Measurements from ENCODE around the gene DDC. TPM values are rescaled to one million over a fixed set of nuclear protein-coding genes. Genes with fewer than 3 reads are reported as not detected.

Gene DDC
- total and polyA plus RNA-seq, 2 donors (not counting 1 experiment from before 2014, with no cell fraction given) = not detected

DNA sequence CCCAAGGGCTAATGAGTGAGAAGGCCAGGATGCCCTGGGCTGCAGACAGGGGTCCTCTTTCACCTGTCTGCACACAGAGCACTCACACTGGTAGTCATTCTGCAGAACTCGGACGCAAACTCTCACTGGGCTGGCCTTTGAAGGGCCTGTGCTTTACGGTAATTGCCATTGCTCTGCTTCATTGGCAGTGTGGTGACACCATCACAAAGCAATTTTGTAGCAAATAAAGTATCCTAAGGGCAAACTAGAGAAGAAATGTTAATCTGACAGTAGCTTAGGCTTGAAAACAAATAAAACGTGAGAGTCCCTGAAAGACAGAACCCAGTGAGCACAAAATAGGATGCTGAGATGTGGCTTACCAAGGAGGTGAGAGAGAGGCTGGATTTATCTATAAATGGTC lies 84.4 kb downstream of the DDC start:
- ATAC-seq (ENCODE audit: low read depth) (no peak), DNase-seq (no peak)
- Histone ChIP-seq H3K27ac (ENCODE audit: low read length in 2 of 2) (no peak overlapping the region), H3K27me3 (replicated peaks in 1 of 4; ENCODE audit: control extremely low read depth in 1 of 4, control insufficient read depth in 3 of 4, insufficient read depth in 4 of 4, low read length in 3 of 4) (no peaks in the 10 kb centered on the region), H2AFZ (ENCODE audit: insufficient read depth, low read depth, low read length, poor library complexity, severe bottlenecking) (no peak overlapping the region), H3K36me3 (replicated peaks in 1 of 2; ENCODE audit: control extremely low read depth in 1 of 2, control insufficient read depth in 1 of 2, extremely low read depth in 1 of 2, insufficient read depth in 2 of 2, low read length in 1 of 2) (no peaks in the 10 kb centered on the region), H3K4me3 (ENCODE audit: control extremely low read depth in 1 of 5, extremely low read depth in 1 of 5, insufficient read depth in 1 of 5, low read depth in 2 of 5, low read length in 4 of 5) (no peak overlapping the region), H3K79me2 (ENCODE audit: control insufficient read depth, insufficient read depth, low read length) (no peaks in the 10 kb centered on the region), H3K4me2 (replicated peaks; ENCODE audit: low read depth, low read length, poor library complexity, severe bottlenecking) (no peak overlapping the region), H3K4me1 (ENCODE audit: control insufficient read depth in 2 of 2, insufficient read depth in 2 of 2, low read length in 2 of 2) (no peaks in the 10 kb centered on the region), H3K9me3 (ENCODE audit: control extremely low read depth in 1 of 3, control insufficient read depth in 2 of 3, insufficient read depth in 1 of 3, low read length in 2 of 3) (no peaks in the 10 kb centered on the region), H3K9ac (ENCODE audit: low read length) (no peak overlapping the region), H4K20me1 (ENCODE audit: control insufficient read depth, insufficient read depth, low read length, poor library complexity, severe bottlenecking) (no peaks in the 10 kb centered on the region)
- intact Hi-C loops (cut with micrococcal nuclease) = no loop called here
- ChIA-PET CTCF (interaction anchor here (0.8 kb wide), 1 partner anchor 13 kb away, joined by 3 read pairs; no protein-coding TSS in a partner anchor), POLR2A (no interaction called here)
- H3K27me3 Mint-ChIP-seq = peaks cover 14% of the 10 kb centered on the region
- H3K9me3 Mint-ChIP-seq (ENCODE audit: insufficient read depth) = no peaks in the 10 kb centered on the region
- 84% methylated on average over 4 of the region's 4 CpGs for WGBS (ENCODE audit: insufficient coverage)
- no peak overlapping the region for H3K4me3 Mint-ChIP-seq
- TF ChIP-seq EZH2 (IDR thresholded peaks at IDR 0.05; ENCODE audit: borderline replicate concordance, insufficient read depth, low read depth, low read length, poor library complexity, severe bottlenecking) = no peak
- TF ChIP-seq, protein P1, sequence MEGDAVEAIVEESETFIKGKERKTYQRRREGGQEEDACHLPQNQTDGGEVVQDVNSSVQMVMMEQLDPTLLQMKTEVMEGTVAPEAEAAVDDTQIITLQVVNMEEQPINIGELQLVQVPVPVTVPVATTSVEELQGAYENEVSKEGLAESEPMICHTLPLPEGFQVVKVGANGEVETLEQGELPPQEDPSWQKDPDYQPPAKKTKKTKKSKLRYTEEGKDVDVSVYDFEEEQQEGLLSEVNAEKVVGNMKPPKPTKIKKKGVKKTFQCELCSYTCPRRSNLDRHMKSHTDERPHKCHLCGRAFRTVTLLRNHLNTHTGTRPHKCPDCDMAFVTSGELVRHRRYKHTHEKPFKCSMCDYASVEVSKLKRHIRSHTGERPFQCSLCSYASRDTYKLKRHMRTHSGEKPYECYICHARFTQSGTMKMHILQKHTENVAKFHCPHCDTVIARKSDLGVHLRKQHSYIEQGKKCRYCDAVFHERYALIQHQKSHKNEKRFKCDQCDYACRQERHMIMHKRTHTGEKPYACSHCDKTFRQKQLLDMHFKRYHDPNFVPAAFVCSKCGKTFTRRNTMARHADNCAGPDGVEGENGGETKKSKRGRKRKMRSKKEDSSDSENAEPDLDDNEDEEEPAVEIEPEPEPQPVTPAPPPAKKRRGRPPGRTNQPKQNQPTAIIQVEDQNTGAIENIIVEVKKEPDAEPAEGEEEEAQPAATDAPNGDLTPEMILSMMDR (IDR thresholded peaks at IDR 0.05) = no peak
- no peaks in the 10 kb centered on the region for H3K4me1 Mint-ChIP-seq
- H3K27ac Mint-ChIP-seq = no peak overlapping the region

DNA sequence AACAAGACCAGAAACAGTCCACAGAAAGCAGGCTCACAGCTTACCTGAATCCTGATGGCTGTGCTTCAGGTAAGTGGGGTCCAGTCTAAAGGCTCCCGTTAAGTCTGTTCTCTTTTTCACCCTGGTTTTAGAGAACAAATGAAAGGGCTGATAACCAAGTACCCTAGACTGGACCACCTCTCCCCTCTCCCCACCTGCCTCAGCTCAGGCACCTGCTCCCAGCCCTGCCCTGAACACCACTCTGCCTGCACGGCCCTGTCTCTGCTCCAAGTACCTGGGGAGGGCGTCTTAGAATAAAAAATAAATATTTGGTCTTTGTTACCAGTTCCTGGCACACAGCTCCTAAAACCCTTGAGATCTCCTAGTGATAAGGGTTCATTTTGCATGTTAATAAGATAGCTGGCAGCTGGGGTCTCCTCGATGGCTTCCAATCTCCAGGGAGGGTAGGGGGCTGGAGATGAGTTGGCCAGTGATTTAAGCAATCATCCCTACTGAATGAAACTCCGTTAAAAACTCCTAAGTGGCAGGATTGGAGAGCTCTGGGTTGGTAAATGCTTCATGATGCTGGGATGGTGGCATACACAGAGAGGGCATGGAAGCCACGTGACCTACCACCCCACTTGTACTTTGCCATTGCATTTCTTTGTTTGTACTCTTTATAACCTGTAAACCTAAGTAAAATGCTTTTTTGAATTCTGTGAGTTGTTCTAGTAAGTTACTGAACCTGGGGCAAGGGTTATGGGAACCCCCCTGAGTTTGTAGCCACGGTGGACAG lies 85.3 kb downstream of the DDC start:
- no peak overlapping the region for H3K4me3 Mint-ChIP-seq
- no peak for TF ChIP-seq EZH2 (IDR thresholded peaks at IDR 0.05; ENCODE audit: borderline replicate concordance, insufficient read depth, low read depth, low read length, poor library complexity, severe bottlenecking)
- TF ChIP-seq, protein P1 (IDR thresholded peaks at IDR 0.05) = no peak
- H3K27ac ChIP-seq (ENCODE audit: low read length in 2 of 2) = no peak overlapping the region
- no peak overlapping the region for H3K27ac Mint-ChIP-seq
- H3K4me2 ChIP-seq (replicated peaks; ENCODE audit: low read depth, low read length, poor library complexity, severe bottlenecking) = no peak overlapping the region
- WGBS (ENCODE audit: insufficient coverage) = 82% methylated on average over 3 of the region's 7 CpGs
- intact Hi-C loops (cut with micrococcal nuclease) = no loop called here
- H3K4me1 ChIP-seq (ENCODE audit: control insufficient read depth in 2 of 2, insufficient read depth in 2 of 2, low read length in 2 of 2) = no peaks in the 10 kb centered on the region
- no peaks in the 10 kb centered on the region for H3K36me3 ChIP-seq (replicated peaks in 1 of 2; ENCODE audit: control extremely low read depth in 1 of 2, control insufficient read depth in 1 of 2, extremely low read depth in 1 of 2, insufficient read depth in 2 of 2, low read length in 1 of 2)
- H3K4me1 Mint-ChIP-seq = no peaks in the 10 kb centered on the region
- peaks cover 0 to 3% (median 0%) of the 10 kb centered on the region in 4 experiments for H3K27me3 ChIP-seq (replicated peaks in 1 of 4; ENCODE audit: control extremely low read depth in 1 of 4, control insufficient read depth in 3 of 4, insufficient read depth in 4 of 4, low read length in 3 of 4)
- no peaks in the 10 kb centered on the region for H3K79me2 ChIP-seq (ENCODE audit: control insufficient read depth, insufficient read depth, low read length)
- no peak for ATAC-seq (ENCODE audit: low read depth)
- H3K27me3 Mint-ChIP-seq = peaks cover 16% of the 10 kb centered on the region
- H3K9me3 ChIP-seq (ENCODE audit: control extremely low read depth in 1 of 3, control insufficient read depth in 2 of 3, insufficient read depth in 1 of 3, low read length in 2 of 3) = no peaks in the 10 kb centered on the region
- H4K20me1 ChIP-seq (ENCODE audit: control insufficient read depth, insufficient read depth, low read length, poor library complexity, severe bottlenecking) = no peaks in the 10 kb centered on the region
- POLR2A ChIA-PET = no interaction called here
- CTCF ChIA-PET = interaction anchor here (1.2 kb wide), 1 partner anchor 200 kb away, joined by 3 read pairs; no protein-coding TSS in a partner anchor
- H3K9ac ChIP-seq (ENCODE audit: low read length) = no peak overlapping the region
- DNase-seq = no peak
- H3K4me3 ChIP-seq (ENCODE audit: control extremely low read depth in 1 of 5, extremely low read depth in 1 of 5, insufficient read depth in 1 of 5, low read depth in 2 of 5, low read length in 4 of 5) = no peak overlapping the region
- H3K9me3 Mint-ChIP-seq (ENCODE audit: insufficient read depth) = no peaks in the 10 kb centered on the region
- H2AFZ ChIP-seq (ENCODE audit: insufficient read depth, low read depth, low read length, poor library complexity, severe bottlenecking) = no peak overlapping the region
